ENCODE results near the gene MKNK2. TPM values are rescaled to one million over a fixed set of nuclear protein-coding genes. Genes with fewer than 3 reads are reported as not detected.

MKNK2 gene
- total and polyA plus RNA-seq, 2 of the 13 experiments (the other 11 are each of a cell fraction or from before 2014, with no cell fraction given): 44.9 to 112 TPM

DNA sequence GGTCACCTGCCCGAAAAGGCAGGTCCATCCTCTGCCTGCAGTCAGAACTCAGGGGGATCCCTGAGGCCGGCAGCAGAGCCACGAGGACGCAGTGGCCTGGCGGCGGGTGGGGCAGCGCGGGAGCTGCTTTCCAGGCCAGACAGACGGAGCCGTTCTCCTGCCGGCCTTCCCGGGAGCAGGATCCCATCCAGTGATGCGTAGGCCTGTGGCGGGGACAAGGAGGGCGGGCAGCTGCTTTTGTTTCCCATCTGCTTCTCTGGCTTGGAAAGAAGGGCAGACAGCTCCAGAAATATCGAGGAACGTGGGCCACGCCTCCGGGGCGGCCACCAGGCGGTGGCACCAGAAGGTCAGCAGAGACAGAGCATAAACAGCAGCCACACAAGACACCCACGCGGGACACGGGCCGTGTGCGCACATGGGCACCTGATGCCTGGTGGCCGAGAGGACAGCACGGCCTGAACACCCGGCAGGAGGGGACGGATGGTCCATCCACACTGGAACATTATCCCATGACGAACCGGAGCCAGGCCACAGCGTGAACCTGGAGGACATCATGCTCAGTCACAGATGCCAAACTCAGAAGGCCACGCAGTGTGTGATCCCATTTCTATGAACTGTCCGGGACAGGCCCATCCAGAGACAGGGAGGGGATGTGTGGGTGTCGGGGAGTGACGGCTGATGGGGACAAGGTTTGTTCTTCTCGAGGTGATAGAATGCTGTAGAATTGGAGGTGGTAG, 13.9 kb upstream of the MKNK2 start (continued):
- TF ChIP-seq STAG1 (CRISPR knock-in tag; IDR thresholded peaks at IDR 0.05) (peak; percentile 16; the same call in 1 of the 2 replicates), NBN (conservative IDR thresholded peaks at IDR 0.05) (no peak), FLYWCH1 (CRISPR knock-in tag; IDR thresholded peaks at IDR 0.05) (no peak), ARNTL (CRISPR knock-in tag; IDR thresholded peaks at IDR 0.05) (no peak), THYN1 (CRISPR knock-in tag; IDR thresholded peaks at IDR 0.05; ENCODE audit: borderline replicate concordance, low read depth) (no peak), SKI (IDR thresholded peaks at IDR 0.05; ENCODE audit: partially characterized antibody) (no peak), DZIP1 (CRISPR knock-in tag; IDR thresholded peaks at IDR 0.05) (peak; percentile 29; the same call in 1 of the 2 replicates), RFX1 (IDR thresholded peaks at IDR 0.05) (no peak), ISL2 (CRISPR knock-in tag; IDR thresholded peaks at IDR 0.05) (no peak), TOPORS (CRISPR knock-in tag; IDR thresholded peaks at IDR 0.05) (no peak), AKAP8 (CRISPR knock-in tag; IDR thresholded peaks at IDR 0.05) (no peak), MXD4 (CRISPR knock-in tag; IDR thresholded peaks at IDR 0.05) (0 out of 2 replicates have a peak, but pooled peaks have one; percentile 20), ZBTB4 (CRISPR knock-in tag; IDR thresholded peaks at IDR 0.05; ENCODE audit: borderline replicate concordance) (no peak), ZKSCAN8 (CRISPR knock-in tag; IDR thresholded peaks at IDR 0.05; ENCODE audit: borderline replicate concordance) (no peak), MAF1 (CRISPR knock-in tag; IDR thresholded peaks at IDR 0.05; ENCODE audit: borderline replicate concordance) (no peak), ZNF274 (CRISPR knock-in tag; IDR thresholded peaks at IDR 0.05) (peak; percentile 63; the same call in 1 of the 2 replicates), HNRNPK (IDR thresholded peaks at IDR 0.05; ENCODE audit: low read depth, low read length, poor library complexity, severe bottlenecking) (no peak), ZNF737 (CRISPR knock-in tag; IDR thresholded peaks at IDR 0.05; ENCODE audit: borderline replicate concordance) (0 out of 2 replicates have a peak, but pooled peaks have one; percentile 64), ZNF703 (CRISPR knock-in tag; IDR thresholded peaks at IDR 0.05; ENCODE audit: borderline replicate concordance) (no peak), ZNF761 (CRISPR knock-in tag; conservative IDR thresholded peaks at IDR 0.05) (no peak)
- TF ChIP-seq, protein P1, sequence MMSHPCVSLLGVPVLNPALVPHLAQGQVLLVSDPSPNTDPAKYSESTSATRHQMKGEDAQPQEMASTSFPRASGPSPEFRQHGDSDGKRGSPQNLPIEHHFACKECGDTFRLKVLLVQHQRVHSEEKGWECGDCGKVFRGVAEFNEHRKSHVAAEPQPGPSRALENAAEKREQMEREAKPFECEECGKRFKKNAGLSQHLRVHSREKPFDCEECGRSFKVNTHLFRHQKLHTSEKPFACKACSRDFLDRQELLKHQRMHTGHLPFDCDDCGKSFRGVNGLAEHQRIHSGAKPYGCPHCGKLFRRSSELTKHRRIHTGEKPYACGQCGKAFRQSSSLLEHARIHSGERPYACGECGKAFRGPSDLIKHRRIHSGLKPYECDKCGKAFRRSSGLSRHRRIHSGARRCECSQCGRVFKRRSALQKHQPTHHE (CRISPR knock-in tag; IDR thresholded peaks at IDR 0.05; ENCODE audit: borderline replicate concordance): no peak
- TF ChIP-seq, protein P2, sequence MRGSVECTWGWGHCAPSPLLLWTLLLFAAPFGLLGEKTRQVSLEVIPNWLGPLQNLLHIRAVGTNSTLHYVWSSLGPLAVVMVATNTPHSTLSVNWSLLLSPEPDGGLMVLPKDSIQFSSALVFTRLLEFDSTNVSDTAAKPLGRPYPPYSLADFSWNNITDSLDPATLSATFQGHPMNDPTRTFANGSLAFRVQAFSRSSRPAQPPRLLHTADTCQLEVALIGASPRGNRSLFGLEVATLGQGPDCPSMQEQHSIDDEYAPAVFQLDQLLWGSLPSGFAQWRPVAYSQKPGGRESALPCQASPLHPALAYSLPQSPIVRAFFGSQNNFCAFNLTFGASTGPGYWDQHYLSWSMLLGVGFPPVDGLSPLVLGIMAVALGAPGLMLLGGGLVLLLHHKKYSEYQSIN (CRISPR knock-in tag; IDR thresholded peaks at IDR 0.05; ENCODE audit: borderline replicate concordance): no peak

Data from HepG2 (cell line).